GM03348 (cell line): ENCODE results near the gene UNCX.
"Not testable (repeated sequence)": the region's sequence is repeated elsewhere in the genome, so short reads cannot be mapped to it uniquely, and the experiment has no call there.

Source experiments
- DNase-seq: peaks from one replicate; pipeline ENCODE4 v3.0.0; 2012; ENCODE audit warnings: low spot score

Gene UNCX

GRCh38 chr7:1232623-1233332 is at the start of gene UNCX:
Gene UNCX (plus strand): TSS chr7:1232872. CDS start chr7:1233018, 146 bp downstream.
- DNase-seq: no peak

- no peak for DNase-seq
Observed at GRCh38 chr7:1187127-1187526, 45.5 kb upstream of the UNCX start.

GRCh38 chr7:1188720-1189294 is 43.9 kb upstream of the UNCX start:
- DNase-seq: no peak

DNA sequence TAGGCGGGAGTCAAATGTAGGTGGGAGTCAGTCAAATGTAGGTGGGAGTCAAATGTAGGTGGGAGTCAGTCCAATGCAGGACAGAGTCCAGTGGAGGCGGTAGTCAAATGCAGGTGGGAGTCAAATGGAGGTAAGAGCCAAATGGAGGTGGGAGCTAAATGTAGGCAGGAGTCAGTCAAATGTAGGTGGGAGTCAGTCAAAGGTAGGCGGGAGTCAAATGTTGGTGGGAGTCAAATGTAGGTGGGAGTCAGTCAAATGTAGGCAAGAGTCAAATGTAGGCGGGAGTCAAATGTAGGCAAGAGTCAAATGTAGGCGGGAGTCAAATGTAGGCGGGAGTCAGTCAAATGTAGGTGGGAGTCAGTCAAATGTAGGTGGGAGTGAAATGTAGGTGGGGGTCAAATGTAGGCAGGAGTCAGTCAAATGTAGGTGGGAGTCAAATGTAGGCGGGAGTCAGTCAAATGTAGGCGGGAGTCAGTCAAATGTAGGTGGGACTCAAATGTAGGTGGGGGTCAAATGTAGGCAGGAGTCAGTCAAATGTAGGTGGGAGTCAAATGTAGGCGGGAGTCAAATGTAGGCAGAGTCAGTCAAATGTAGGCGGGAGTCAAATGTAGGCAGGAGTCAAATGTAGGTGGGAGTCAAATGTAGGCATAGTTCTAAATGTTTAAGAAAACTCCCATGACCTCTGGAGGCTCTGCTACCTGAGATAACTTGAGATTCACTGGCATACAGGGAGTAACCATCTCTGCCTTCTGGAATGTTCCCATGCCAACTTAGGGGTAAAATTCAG is 42.5 kb upstream of the UNCX start:
- DNase-seq: no peak

DNA sequence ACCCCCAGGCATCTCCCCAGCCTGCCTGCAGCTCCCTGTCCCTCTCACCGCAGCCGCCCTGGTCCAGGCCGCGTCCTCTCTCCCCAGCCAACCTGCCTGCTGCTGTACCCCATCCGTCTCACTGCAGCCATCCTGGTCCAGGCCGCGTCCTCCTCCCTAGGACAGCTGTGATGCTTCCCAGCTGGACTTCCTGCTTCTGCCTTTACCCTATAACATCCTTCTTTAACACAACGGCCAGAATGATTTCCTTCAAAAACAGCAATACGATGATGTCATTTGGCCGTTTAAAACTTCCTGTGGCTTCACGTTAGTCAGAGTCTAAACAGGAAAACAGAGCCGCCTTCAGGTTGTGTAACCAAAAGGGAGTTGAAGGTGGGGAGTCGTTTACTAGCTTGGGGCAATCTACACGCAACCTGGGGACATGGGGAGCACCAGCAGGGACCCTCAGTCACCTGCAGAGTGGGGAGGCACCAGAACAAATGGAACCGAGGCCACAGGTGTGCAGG is 40.4 kb upstream of the UNCX start:
- peak; percentile 55 for DNase-seq

GRCh38 chr7:1193593-1194424 is 38.9 kb upstream of the UNCX start:
- peak; percentile 78 for DNase-seq

DNA sequence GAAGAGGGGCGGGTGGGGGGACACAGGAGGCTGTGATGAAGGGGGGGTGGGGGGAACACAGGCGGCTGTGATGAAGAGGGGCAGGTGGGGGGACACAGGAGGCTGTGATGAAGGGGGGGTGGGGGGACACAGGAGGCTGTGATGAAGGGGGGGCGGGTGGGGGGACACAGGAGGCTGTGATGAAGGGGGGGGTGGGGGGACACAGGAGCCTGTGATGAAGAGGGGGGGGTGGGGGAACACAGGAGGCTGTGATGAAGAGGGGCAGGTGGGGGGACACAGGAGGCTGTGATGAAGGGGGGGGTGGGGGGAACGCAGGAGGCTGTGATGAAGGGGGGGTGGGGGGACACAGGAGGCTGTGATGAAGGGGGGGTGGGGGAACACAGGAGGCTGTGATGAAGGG is 36.2 kb upstream of the UNCX start:
- not testable (repeated sequence) for DNase-seq

- DNase-seq: no peak
Observed at GRCh38 chr7:1196950-1197349, 35.7 kb upstream of the UNCX start.

DNA sequence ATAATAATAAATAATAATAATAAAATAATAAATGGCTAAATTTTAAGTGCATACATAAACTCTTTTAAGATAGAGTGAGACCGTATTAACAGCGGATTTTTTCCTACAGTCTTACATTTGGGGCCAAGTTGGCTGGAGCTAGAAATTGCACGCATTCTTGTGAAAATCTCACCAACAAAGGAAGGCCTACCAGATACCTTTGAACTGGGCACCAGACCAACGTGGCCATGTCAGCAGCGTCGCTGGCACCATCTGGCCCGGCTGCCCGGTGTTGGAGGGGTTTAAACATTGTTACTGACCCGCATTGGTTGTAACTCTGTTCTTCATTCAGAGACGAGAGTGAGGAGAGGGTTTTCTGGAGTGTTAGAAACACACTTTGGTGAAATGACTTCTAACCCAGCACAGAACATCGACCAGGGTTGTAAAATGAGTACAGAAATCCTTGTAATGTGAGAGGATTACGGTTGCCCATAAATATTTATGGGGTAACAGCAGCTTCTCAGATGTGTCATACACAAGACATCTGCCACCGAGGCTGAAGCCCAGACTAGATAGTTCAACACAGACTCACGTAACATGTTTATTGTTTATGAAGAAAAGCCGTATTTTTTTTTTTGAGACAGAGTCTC is 34.6 kb upstream of the UNCX start:
- peak; percentile 88 for DNase-seq

DNA sequence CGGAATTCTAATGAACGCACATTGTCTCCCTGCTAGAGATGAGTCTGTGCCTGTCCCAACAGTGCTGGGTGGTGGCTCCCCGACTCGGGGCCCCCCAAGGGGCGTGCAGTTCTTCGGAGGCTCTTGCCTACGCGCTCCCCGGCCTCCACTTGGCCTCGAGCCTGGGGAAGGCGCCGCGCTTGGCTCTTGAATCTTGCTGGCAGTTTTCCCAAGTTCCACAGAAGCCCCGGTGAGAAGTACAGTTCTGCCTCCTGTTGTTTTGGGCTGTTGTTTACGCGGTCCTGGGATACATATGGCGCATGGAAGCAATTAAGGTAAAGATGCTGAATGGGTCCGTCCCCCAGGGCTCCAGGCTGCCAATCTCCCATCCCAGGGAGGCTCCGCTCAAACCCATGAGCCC is 32.6 kb upstream of the UNCX start:
- DNase-seq: no peak

DNA sequence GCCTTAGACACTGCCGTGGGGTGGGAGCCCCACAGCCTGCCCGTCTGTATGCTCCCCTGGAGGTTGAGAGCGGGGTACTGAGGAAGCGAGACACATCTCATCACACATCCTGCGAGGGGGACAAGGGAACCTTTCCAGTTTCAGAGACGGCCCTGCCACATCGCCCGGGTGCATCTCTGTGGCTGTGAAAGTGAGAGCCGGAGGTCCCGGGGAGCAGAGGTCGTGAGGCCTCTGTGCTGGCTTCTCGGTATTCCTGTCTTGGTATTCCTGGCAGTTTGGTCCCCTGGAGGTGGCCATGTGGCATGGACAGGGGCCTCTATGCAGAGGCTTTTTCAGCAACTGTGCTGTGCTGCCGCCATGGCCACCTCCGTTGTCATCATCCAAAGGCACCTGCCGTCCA is 30.8 kb upstream of the UNCX start:
- no peak for DNase-seq

- DNase-seq: not testable (repeated sequence)
Observed at GRCh38 chr7:1202914-1203313, 29.8 kb upstream of the UNCX start.

GRCh38 chr7:1204460-1205140 is 28.1 kb upstream of the UNCX start:
- no peak for DNase-seq

- DNase-seq: not testable (repeated sequence)
Observed at GRCh38 chr7:1205742-1206141, 26.9 kb upstream of the UNCX start.

DNA sequence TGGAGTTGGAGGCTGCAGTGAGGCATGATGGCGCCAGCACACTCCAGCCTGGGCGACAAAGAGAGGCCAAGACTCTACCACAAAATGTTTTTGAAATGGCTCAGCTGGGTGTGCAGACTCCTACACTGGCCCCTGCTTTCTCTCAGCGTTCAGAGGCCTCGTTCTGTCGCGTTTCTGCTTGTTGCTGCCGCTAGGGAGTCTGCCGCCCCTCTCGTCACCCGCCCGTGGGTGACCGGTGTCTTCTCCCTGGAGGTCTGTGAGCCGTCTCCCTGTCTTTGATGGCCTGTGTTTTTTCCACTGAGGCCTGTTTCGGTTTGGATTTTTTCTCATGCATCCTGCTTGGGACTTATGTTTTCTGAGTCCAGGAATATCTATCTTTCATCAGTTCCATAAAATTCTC is 23.6 kb upstream of the UNCX start:
- no peak for DNase-seq

DNA sequence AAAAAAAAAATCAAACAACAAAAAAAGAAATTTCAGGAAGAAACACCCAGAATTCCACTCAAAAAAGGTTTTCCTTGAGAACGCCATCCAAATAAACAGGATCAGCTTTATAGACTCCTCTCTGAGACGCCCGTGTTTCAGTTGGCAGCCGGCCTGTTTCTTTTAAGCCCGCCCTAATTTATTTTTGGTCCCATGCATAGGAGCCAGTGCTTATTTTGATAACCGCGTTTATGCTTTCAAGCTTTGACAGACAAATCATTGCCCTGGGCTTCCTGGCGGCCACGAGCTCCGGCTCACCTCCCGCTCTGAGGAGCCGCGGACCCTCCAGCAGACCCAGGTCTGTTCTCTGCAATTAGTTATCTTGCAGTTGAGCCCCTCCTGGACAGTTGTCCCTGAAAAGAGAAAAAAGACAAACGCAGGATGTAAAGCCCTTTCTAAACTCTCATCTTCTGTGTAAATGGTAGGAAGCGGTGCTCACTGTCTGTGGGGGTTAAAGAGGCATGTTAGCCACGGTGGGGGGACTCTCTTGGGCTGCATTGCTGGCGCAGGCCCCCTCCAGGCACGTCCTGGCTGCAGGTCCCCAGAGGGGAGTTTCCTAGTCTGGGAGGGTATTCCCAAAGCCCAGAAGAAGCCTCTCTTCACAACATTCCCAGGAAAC is 22.2 kb upstream of the UNCX start:
- DNase-seq: no peak

- no peak for DNase-seq
Observed at GRCh38 chr7:1210979-1211608, 21.6 kb upstream of the UNCX start.

- DNase-seq: no peak
Observed at GRCh38 chr7:1211611-1212010, 21.1 kb upstream of the UNCX start.

DNA sequence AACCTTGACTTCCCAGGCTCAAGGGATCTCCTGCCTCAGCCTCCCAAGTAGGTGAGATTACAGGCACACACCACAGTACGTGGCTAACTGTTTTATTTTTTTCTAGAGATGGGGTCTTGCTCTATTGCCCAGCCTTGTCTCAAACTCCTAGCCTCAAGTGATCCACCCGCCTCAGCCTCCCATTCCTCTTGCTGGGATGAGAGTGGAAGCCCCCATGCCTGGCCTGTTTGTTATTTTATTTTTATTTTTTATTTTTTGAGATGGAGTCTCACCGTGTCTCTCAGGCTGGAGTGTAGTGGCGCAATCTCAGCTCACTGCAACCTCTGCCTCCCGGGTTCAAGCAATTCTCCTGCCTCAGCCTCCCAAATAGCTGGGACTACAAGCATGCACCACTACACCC is 20.6 kb upstream of the UNCX start:
- DNase-seq: not testable (repeated sequence)

GRCh38 chr7:1214516-1214915 is 18.2 kb upstream of the UNCX start:
- DNase-seq: no peak
